ENCODE data around the gene NOS1AP.

GRCh38 chr1:162134646-162135045 is 65.2 kb downstream of the NOS1AP start:
- TF ChIP-seq SUZ12 (IDR thresholded peaks at IDR 0.05; ENCODE audit: extremely low read depth, insufficient read depth, insufficient read length) (no peak), YY1 (IDR thresholded peaks at IDR 0.05; ENCODE audit: insufficient read depth, insufficient read length) (no peak), ZNF274 (IDR thresholded peaks at IDR 0.05; ENCODE audit: low read depth, low read length) (no peak)
